ENCODE measurements around the gene ODF2L. TPM values are rescaled to one million over a fixed set of nuclear protein-coding genes. Genes with fewer than 3 reads are reported as not detected.
A peak's percentile ranks its signal among the peaks of the same experiment; 100 is the strongest.

The ODF2L gene
- total and polyA plus RNA-seq, 8 donors: 6.1 to 36.4 (median 11.3) TPM

- 74 to 78% methylated on average over 2 of the region's 2 CpGs for WGBS, 2 donors
- no peaks in the 10 kb centered on the region for H3K27me3 ChIP-seq
- no peaks in the 10 kb centered on the region for H3K36me3 ChIP-seq
- intact Hi-C loops (cut with DNase I): no loop called here
- H3K9me3 ChIP-seq: no peaks in the 10 kb centered on the region
- FAIRE-seq: no peak
- no peaks in the 10 kb centered on the region for H3K4me1 ChIP-seq
- peak in 1 of 4 donors; percentile 51 for ATAC-seq
- H3K4me3 ChIP-seq: no peak overlapping the region
- DNase-seq: no peak
- no peak for TF ChIP-seq CTCF (IDR thresholded peaks at IDR 0.05)
- no peak overlapping the region for H3K27ac ChIP-seq
Measured at GRCh38 chr1:86436041-86436440, 39.9 kb upstream of the ODF2L start.

- no peak for TF ChIP-seq CTCF (IDR thresholded peaks at IDR 0.05)
- FAIRE-seq (no peak), DNase-seq (no peak), ATAC-seq (peak in 1 of 4 donors; percentile 16)
- Histone ChIP-seq H3K27me3 (no peaks in the 10 kb centered on the region), H3K4me3 (no peak overlapping the region), H3K4me1 (no peaks in the 10 kb centered on the region), H3K9me3 (no peaks in the 10 kb centered on the region), H3K36me3 (no peaks in the 10 kb centered on the region), H3K27ac (no peak overlapping the region)
- intact Hi-C loops (cut with DNase I): no loop called here
- WGBS, 2 donors: 27 to 56% methylated on average over 2 of the region's 2 CpGs
Measured at GRCh38 chr1:86435327-86435726, 39.2 kb upstream of the ODF2L start.

- peaks cover 0 to 5% (median 0%) of the 10 kb centered on the region in 3 donors for H3K4me1 ChIP-seq
- intact Hi-C loops (cut with DNase I): no loop called here
- DNase-seq (no peak), ATAC-seq (peak in 1 of 4 donors; percentile 24), FAIRE-seq (no peak)
- no peak overlapping the region for H3K4me3 ChIP-seq
- H3K27me3 ChIP-seq: no peaks in the 10 kb centered on the region
- H3K27ac ChIP-seq: no peak overlapping the region
- no peaks in the 10 kb centered on the region for H3K36me3 ChIP-seq
- TF ChIP-seq CTCF (IDR thresholded peaks at IDR 0.05): no peak
- no peaks in the 10 kb centered on the region for H3K9me3 ChIP-seq
Measured at GRCh38 chr1:86434059-86434458, 37.9 kb upstream of the ODF2L start.

- FAIRE-seq: no peak
- no peak for DNase-seq
- H3K27me3 ChIP-seq: no peaks in the 10 kb centered on the region
- peaks cover 0 to 5% (median 0%) of the 10 kb centered on the region in 3 donors for H3K4me1 ChIP-seq
- no peak for TF ChIP-seq CTCF (IDR thresholded peaks at IDR 0.05)
- H3K4me3 ChIP-seq: no peak overlapping the region
- intact Hi-C loops (cut with DNase I): no loop called here
- H3K36me3 ChIP-seq: no peaks in the 10 kb centered on the region
- H3K9me3 ChIP-seq: no peaks in the 10 kb centered on the region
- peak overlapping the region in 2 of 4 donors; percentile 23 to 51 for H3K27ac ChIP-seq
- peak in 2 of 4 donors; percentile 25 to 31 for ATAC-seq
Measured at GRCh38 chr1:86430376-86430775, 34.3 kb upstream of the ODF2L start.

- Histone ChIP-seq H3K36me3 (no peaks in the 10 kb centered on the region), H3K27me3 (no peaks in the 10 kb centered on the region), H3K4me1 (peaks cover 0 to 5% (median 0%) of the 10 kb centered on the region in 3 donors), H3K27ac (peak overlapping the region in 2 of 4 donors; percentile 23 to 51), H3K4me3 (no peak overlapping the region), H3K9me3 (no peaks in the 10 kb centered on the region)
- DNase-seq: peak in 2 of 6 donors; percentile 19 to 45
- 12 to 18% methylated on average over 3 of the region's 3 CpGs for WGBS, 2 donors
- ATAC-seq: peak in 3 of 4 donors; percentile 84 to 96 (median 92)
- no peak for TF ChIP-seq CTCF (IDR thresholded peaks at IDR 0.05)
- no peak for FAIRE-seq
- intact Hi-C loops (cut with DNase I): no loop called here
Measured at GRCh38 chr1:86429835-86430234, 33.7 kb upstream of the ODF2L start.

All from pancreas (tissue), 10 donors.